ENCODE results near the gene CKLF.

The CKLF gene

DNA sequence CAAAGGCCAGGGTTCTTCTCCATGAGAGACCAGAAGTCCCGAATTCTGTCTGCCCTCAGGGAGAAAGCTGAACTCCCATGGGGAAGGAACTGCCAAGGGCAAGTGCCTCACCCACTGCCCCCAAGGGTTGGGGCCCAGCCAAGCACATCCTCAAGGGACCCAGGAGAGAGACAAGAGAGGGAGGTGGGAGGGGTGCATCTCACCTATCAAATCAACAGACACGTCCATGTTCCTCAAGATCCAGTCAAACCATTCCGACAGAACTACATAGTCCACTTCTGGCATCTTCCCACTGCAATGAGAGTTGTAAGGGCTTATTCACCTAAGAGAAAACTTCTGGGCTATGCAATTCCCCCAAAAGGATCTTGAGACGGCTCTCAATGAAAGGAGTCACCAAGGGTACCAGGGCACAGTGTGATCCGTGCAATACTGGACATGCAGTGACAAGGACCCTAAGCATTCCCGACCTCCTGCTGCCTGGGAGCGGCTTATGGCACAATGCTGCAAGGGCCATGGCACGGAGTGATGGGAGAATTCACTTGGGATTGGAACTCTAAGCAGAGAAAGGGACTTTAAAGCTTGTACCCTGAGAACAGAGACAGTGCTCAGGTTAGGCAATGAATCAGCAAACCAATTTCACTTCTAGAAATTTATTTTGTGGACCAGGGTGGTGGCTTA, 34.7 kb upstream of the CKLF start:
- in situ Hi-C loops (cut with HindIII; ENCODE audit: low sequenced_read_pairs): no loop called here

GRCh38 chr16:66519482-66520373, 32.6 kb upstream of the CKLF start:
- in situ Hi-C loops (cut with HindIII; ENCODE audit: low sequenced_read_pairs): no loop called here

DNA sequence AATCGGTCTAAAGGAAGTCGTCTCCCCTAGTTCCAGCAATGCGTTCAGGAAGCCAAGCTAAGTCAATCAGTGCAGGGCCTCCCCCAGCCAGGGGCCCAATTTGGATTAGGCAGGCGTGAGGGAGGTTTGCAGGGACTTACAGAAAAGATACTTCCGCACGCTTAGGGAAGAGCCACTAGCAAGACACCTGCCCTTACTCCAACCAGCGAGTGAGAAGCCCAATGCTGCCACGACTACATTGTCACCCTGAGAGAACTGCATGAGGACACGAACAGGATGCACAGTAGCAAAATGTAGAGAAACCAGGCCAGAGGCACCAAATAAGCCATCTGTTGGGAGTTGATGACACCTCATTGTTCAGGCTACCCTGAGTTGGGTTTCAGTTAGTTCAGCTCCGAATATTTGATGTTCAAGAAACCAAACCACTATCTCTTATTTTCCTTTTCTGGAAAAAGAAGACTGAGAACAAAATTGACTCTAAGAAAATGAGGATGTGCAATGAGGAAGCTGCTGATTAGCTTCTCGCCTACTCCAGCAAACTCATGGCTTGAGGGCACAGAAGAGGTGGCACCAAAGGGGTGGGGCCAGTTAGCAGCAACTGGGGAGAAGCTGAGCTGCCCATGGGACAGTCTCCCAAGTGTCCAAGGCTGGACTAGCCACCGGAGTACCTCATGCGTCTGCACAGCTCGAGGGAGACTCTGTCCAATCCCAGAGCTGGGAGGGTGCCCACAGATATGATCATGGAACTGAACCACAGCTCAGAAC, 31.8 kb upstream of the CKLF start:
- in situ Hi-C loops (cut with HindIII; ENCODE audit: low sequenced_read_pairs): no loop called here

DNA sequence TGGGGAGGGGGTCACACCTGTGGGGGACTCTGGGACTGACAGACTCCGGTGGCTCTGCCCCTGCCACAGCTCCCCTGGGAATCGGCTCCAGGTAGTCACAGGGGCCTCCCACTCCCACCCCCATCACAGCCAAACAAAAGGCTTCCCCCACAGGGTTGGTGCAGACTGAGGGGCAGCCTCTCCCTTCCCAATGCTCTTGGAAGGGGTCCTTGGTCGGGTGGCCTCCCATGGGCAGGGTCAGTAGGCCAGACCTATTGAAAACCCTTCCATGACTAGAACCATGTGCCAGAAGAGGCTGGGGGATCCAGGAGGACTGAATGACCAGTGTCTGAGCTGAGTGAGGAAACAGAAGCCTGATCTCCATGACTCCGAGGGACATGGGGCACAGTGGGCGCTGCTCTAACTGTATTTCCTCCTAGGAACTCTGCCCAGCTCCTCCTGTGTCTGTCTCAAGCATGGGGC, 31.1 kb upstream of the CKLF start:
- in situ Hi-C loops (cut with HindIII; ENCODE audit: low sequenced_read_pairs): no loop called here

GRCh38 chr16:66521951-66522771, 30.2 kb upstream of the CKLF start:
- in situ Hi-C loops (cut with HindIII; ENCODE audit: low sequenced_read_pairs): no loop called here

- in situ Hi-C loops (cut with HindIII; ENCODE audit: low sequenced_read_pairs): no loop called here
Measured at GRCh38 chr16:66522816-66523590, 29.4 kb upstream of the CKLF start.

- in situ Hi-C loops (cut with HindIII; ENCODE audit: low sequenced_read_pairs): no loop called here
Measured at GRCh38 chr16:66523861-66524354, 28.5 kb upstream of the CKLF start.

DNA sequence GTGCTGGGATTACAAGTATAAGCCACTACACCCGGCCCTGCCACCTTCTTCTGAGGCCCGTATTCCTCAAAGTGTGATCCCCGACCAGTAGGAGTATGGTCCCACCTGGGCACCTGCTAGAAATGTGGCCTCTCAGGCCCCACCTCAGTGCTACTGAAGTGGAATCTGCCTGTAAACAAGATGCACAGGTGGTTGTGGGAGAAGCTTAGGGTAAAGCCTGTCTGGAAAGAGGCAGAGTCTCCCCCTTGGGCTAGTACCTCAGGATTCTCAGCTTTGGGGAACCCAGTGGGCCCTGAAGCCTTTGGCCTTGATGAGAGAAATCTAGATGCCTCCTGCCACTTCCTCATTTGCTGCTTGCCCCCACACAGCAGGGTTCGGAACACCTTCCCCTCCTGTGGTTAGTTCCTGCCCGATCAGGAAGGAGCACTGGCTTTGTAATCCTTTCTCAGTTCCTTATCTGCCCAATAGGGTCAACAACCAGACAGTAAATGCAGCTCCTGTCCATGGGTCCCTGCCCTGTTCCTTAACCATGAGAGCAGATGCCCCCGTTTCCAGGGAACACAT, 27.7 kb upstream of the CKLF start:
- in situ Hi-C loops (cut with HindIII; ENCODE audit: low sequenced_read_pairs): no loop called here

GRCh38 chr16:66525396-66526180, 26.8 kb upstream of the CKLF start:
- in situ Hi-C loops (cut with HindIII; ENCODE audit: low sequenced_read_pairs): no loop called here

- in situ Hi-C loops (cut with HindIII; ENCODE audit: low sequenced_read_pairs): no loop called here
Measured at GRCh38 chr16:66528294-66528693, 24.1 kb upstream of the CKLF start.

- in situ Hi-C loops (cut with HindIII; ENCODE audit: low sequenced_read_pairs): no loop called here
Measured at GRCh38 chr16:66529475-66529874, 22.9 kb upstream of the CKLF start.

DNA sequence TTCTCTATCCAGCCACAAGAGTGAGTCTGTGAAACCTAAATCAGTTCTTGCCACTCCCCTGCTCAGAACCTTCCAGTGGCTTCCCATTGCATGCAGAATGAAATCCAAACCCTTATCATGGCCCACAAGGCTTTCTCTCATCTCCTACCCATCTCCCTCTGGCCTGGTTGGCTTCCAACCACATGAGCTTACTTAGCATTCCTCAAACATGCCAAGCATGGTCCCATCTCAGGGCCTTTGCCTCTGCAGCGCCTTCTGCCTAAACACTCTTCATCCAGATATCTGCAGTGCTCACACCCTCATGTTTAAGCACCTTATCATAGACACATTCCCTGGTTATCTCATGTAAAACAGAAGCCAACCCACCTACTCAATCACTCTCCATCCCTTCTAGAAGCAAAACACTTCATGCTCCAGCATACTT, 18.0 kb upstream of the CKLF start:
- in situ Hi-C loops (cut with HindIII; ENCODE audit: low sequenced_read_pairs): no loop called here

GRCh38 chr16:66536525-66536924, 15.9 kb upstream of the CKLF start:
- in situ Hi-C loops (cut with HindIII; ENCODE audit: low sequenced_read_pairs): no loop called here

DNA sequence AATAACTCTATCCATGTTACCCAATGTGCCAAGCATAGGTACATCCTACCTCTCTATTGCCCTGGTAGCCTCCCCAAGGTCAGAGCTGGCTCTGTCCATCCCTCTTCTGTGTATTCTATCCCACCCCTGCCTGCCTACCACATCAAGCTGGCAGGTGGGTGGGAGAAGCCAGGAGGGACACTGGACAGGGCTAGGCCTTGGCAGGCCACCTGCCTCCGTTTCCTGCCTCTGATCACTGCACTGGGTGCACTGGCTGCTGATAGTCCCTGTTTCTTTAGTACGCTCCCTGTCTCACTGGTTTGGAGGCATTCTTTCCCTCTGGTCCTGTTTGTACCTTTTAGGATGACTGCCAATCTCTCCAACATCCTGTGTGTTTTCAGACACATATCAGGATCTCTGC, 15.1 kb upstream of the CKLF start:
- in situ Hi-C loops (cut with HindIII; ENCODE audit: low sequenced_read_pairs): no loop called here

- in situ Hi-C loops (cut with HindIII; ENCODE audit: low sequenced_read_pairs): no loop called here
Measured at GRCh38 chr16:66538910-66539309, 13.5 kb upstream of the CKLF start.

DNA sequence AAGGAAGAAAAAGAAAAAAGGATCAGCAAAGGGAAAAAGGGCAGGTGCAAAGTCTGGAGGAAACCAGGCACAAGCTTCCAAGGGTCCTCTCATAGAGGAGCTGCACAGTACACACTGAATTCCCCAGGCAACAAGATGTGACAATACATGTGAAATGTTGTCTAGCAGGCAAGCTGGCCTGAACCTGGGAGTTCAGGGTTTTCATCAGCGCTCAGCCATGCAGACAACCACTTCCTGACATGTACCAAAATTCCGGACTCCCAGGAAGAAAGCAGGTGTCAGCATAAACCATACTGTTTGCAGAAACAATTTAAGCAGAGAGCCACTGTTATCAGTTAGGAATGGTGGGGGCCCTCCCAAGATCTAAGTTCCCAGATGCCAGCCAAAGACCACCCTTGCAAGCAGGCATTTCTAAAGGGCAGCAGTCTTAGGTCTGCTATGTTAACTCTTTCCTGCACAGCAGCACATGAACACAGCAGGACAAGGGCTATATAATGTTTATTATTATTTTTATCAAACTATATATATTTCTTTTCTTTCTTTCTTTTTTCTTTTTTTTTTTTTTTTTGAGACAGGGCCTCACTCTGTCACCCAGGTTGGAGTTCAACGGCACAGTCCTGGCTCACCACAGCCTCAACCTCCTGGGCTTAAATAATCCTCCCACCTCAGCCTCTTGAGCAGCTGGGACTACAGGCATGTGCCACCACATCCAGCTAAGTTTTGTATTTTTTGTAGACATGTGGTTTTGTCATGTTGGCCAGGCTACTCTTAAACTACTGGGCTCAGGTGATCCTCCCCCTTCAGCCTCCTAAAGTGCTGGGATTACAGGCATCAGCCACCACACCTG, 12.5 kb upstream of the CKLF start:
- in situ Hi-C loops (cut with HindIII; ENCODE audit: low sequenced_read_pairs): no loop called here

Measured in DLD1 (cell line).